ENCODE results near the gene COL8A1.

The COL8A1 gene

DNA sequence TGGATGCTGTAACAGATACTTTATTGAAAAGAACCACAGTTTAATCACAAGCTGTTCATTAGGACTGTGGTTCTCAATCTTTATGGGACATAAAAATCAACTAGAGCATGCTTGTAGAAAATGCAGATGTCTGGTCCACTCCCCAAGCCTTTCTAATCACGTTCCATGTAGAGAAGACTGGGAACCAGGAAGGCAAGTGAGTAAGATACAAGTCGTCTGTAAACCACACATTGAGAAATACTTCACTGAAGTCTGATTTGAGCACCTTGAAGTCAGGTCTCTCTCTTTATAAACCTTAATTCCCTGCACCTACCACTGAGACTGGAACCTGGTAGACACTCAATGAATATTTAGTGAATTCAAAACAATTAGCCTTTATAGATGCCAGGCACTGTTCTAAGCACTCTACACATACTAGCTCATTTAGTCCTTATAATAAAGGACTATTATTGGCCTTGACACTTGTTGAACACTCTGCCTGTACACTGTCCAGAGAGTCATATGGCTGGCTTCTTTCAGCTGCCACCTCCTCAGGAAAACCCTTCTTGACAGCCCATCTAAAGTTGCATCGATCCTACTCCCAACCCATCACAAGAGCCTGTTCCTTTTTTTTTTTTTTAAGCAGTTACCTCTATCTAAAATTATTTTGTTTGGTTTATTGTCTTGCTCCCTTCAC, 120.2 kb downstream of the COL8A1 start:
- DNase-seq (ENCODE audit: extremely low read depth, low read depth), result no peak
- TF ChIP-seq, protein P1, sequence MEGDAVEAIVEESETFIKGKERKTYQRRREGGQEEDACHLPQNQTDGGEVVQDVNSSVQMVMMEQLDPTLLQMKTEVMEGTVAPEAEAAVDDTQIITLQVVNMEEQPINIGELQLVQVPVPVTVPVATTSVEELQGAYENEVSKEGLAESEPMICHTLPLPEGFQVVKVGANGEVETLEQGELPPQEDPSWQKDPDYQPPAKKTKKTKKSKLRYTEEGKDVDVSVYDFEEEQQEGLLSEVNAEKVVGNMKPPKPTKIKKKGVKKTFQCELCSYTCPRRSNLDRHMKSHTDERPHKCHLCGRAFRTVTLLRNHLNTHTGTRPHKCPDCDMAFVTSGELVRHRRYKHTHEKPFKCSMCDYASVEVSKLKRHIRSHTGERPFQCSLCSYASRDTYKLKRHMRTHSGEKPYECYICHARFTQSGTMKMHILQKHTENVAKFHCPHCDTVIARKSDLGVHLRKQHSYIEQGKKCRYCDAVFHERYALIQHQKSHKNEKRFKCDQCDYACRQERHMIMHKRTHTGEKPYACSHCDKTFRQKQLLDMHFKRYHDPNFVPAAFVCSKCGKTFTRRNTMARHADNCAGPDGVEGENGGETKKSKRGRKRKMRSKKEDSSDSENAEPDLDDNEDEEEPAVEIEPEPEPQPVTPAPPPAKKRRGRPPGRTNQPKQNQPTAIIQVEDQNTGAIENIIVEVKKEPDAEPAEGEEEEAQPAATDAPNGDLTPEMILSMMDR (IDR thresholded peaks at IDR 0.05; ENCODE audit: low read depth, low read length), result no peak

DNA sequence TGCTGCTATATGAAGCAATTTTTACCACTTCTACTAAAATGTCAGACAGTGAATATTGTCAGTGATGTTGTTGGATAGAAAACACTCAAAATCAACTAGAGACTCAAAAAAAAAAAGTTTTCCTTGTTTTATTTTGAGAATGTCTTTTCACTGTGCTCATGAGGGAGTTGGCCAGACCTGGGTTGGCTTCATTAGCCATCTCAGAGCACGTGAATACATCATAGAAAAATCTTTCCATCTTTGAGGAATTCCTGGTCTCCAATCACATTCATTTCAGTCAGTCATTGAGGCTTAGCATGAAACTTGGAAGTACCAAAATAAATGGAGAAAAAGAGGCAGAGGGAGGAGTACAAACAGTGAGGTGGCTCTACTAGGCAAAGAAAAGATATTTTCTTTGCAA, 121.6 kb downstream of the COL8A1 start:
- no peak for DNase-seq (ENCODE audit: extremely low read depth, low read depth)
- TF ChIP-seq, protein P1 (IDR thresholded peaks at IDR 0.05; ENCODE audit: low read depth, low read length), result no peak

DNA sequence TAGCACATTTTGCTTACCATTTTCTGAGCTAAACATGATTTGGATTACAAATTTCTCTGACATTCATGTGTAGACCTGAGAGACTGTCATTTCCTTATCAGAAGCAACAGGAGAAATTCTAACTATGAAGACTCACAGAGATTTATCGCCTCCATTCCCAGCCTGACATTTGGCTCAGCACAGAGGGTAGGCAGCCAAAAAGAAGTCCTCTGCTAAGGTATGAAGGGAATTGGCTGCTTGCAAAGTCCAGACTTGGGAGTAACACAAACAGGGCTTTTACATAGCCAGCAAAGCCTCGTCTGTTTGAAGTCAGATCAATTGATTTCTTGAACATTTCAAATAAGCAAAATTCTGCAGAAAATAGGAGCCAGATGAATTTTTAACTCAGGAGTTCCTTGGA, 122.2 kb downstream of the COL8A1 start:
- TF ChIP-seq, protein P1 (IDR thresholded peaks at IDR 0.05; ENCODE audit: low read depth, low read length), result no peak
- no peak for DNase-seq (ENCODE audit: extremely low read depth, low read depth)

DNA sequence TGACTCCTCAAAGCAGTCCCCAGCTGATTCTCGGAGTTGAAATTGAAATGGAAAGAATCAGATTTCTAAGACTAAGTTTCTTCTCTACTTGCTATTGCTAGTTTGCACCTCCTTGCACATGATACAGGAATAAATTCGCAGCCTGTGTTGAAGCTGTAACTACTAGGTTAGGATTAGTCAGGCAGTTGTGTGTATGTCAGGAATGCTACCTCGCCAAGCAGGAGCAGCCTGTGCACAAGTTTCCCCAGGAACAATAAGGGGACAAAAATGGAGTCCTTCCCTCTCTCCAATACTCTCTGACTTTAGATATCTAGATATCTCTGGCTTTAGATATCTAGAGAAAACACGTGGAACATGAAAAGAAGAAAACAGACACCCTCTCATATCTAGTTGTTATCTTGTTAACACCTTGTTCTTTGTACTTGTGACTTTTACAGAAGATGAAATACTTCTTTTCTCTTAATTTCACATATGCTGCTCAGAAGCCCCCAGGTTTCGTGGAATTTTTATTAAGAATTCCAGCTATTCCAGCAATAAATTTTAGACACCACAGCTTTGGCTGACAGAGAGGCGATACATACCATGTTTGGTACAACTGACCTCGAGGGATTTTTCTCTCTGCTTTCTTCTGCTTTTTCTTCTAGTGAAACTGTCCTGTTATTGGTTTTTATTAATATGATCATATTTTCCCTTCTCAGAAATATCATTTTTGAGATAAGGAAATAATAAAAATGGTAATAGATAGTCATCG, 123.2 kb downstream of the COL8A1 start:
- TF ChIP-seq, protein P1 (IDR thresholded peaks at IDR 0.05; ENCODE audit: low read depth, low read length), result no peak
- DNase-seq (ENCODE audit: extremely low read depth, low read depth), result no peak

DNA sequence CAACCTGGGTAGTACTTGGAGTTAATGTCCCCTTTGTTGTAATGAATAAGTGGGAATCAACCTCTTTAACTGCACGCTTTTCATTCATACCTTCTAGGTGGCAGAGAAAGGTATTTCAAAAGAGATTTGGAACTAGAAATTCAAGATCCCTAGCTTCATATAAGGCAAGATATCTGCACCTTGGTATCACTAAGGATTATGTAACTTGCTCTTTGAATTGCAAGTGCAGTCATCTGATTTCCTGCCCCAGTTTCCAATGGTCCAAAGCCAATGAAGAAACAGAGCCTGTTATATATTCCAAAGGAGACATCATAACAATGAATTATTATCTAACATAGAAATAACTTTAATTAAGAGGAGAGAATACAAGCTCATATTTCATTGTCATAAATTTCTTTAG, 124.5 kb downstream of the COL8A1 start:
- TF ChIP-seq, protein P1 (IDR thresholded peaks at IDR 0.05; ENCODE audit: low read depth, low read length), result no peak
- no peak for DNase-seq (ENCODE audit: extremely low read depth, low read depth)

DNA sequence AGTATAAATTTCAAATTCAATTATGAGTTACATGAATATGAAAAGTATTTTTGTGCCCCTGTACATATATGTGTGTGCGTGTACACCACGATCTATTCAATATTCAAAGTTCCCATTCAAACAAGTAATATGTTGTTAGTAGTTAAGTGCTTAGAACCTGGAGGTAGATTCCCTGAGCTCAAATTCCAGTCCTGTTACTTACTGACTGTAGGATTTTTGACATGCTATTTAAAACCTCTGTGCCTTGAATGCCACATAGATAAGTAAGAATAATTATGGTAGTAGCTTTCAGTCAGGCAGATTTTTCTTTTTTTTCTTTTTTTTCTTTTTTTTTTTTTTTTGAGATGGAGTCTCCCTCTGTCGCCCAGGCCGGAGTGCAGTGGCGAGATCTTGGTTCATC, 126.0 kb downstream of the COL8A1 start:
- no peak for DNase-seq (ENCODE audit: extremely low read depth, low read depth)
- TF ChIP-seq, protein P1 (IDR thresholded peaks at IDR 0.05; ENCODE audit: low read depth, low read length), result no peak
